T-helper 1 cell treated with Interleukin-12 subunit alpha and Interleukin-12 subunit beta and Interleukin-4 antibody, amounts not matched to agents 30 μg/mL and 1 μg/mL, for 36 hours (primary cell): Measurements from ENCODE around the gene RELCH.
"Not testable (repeated sequence)": the region's sequence is repeated elsewhere in the genome, so short reads cannot be mapped to it uniquely, and the experiment has no call there.

Experiments used
- H3K27ac Mint-ChIP-seq: one replicate; pipeline ENCODE4 v1.8.0; 2021; ENCODE audit warnings: mild to moderate bottlenecking, mixed read lengths
- H3K27me3 Mint-ChIP-seq: one replicate; pipeline ENCODE4 v1.8.0; 2021; ENCODE audit warnings: low read depth, mixed read lengths
- H3K36me3 Mint-ChIP-seq: one replicate; pipeline ENCODE4 v1.8.0; 2021; ENCODE audit warnings: low read depth, mixed read lengths
- H3K4me1 Mint-ChIP-seq: one replicate; pipeline ENCODE4 v1.8.0; 2021; ENCODE audit warnings: low read depth, mixed read lengths
- H3K4me3 Mint-ChIP-seq: one replicate; pipeline ENCODE4 v1.8.0; 2021; ENCODE audit warnings: mild to moderate bottlenecking, moderate library complexity, mixed read lengths
- H3K9me3 Mint-ChIP-seq: one replicate; pipeline ENCODE4 v1.8.0; 2021; ENCODE audit warnings: mixed read lengths

Gene RELCH

GRCh38 chr18:62186774-62187542 is at the start of gene RELCH, which contains the start of gene PIGN:
Gene RELCH, plus strand, starts transcription at chr18:62187255. Its CDS starts 251 bp downstream, at chr18:62187506.
Gene PIGN, minus strand, starts transcription at chr18:62187056. Its CDS starts 25,703 bp downstream, at chr18:62161353.
- Mint-ChIP-seq H3K9me3 (peaks cover 2% of the 10 kb centered on the region), H3K4me1 (peaks cover 48% of the 10 kb centered on the region), H3K27ac (peak within 1 kb of the TSS; percentile 94), H3K36me3 (peaks cover 24% of the 10 kb centered on the region), H3K27me3 (no peaks in the 10 kb centered on the region), H3K4me3 (peak within 1 kb of the TSS; percentile 97)

GRCh38 chr18:62138461-62139235 is 48.4 kb upstream of the RELCH start:
- H3K27ac Mint-ChIP-seq = no peak overlapping the region
- H3K27me3 Mint-ChIP-seq = no peaks in the 10 kb centered on the region
- H3K36me3 Mint-ChIP-seq = peaks cover 4% of the 10 kb centered on the region

GRCh38 chr18:62140259-62140658 is 46.8 kb upstream of the RELCH start:
- H3K36me3 Mint-ChIP-seq = peaks cover 6% of the 10 kb centered on the region
- no peaks in the 10 kb centered on the region for H3K4me1 Mint-ChIP-seq
- no peaks in the 10 kb centered on the region for H3K9me3 Mint-ChIP-seq
- no peak overlapping the region for H3K27ac Mint-ChIP-seq
- H3K27me3 Mint-ChIP-seq = no peaks in the 10 kb centered on the region
- H3K4me3 Mint-ChIP-seq = no peak overlapping the region

More at GRCh38 chr18:62138461-62139235, 48.4 kb upstream of the RELCH start:
- H3K4me3 Mint-ChIP-seq = no peak overlapping the region
- no peaks in the 10 kb centered on the region for H3K4me1 Mint-ChIP-seq
- no peaks in the 10 kb centered on the region for H3K9me3 Mint-ChIP-seq

- H3K27me3 Mint-ChIP-seq = no peaks in the 10 kb centered on the region
Observed at GRCh38 chr18:62144338-62144737, 42.7 kb upstream of the RELCH start.

GRCh38 chr18:62151068-62151771 is 35.8 kb upstream of the RELCH start:
- no peak overlapping the region for H3K27ac Mint-ChIP-seq
- peaks cover 5% of the 10 kb centered on the region for H3K36me3 Mint-ChIP-seq
- H3K4me1 Mint-ChIP-seq = no peaks in the 10 kb centered on the region
- no peak overlapping the region for H3K4me3 Mint-ChIP-seq
- no peaks in the 10 kb centered on the region for H3K9me3 Mint-ChIP-seq
- H3K27me3 Mint-ChIP-seq = no peaks in the 10 kb centered on the region

More at GRCh38 chr18:62144338-62144737, 42.7 kb upstream of the RELCH start:
- peaks cover 6% of the 10 kb centered on the region for H3K36me3 Mint-ChIP-seq
- no peaks in the 10 kb centered on the region for H3K4me1 Mint-ChIP-seq
- no peaks in the 10 kb centered on the region for H3K9me3 Mint-ChIP-seq
- H3K4me3 Mint-ChIP-seq = no peak overlapping the region
- H3K27ac Mint-ChIP-seq = no peak overlapping the region

GRCh38 chr18:62152844-62153243 is 34.2 kb upstream of the RELCH start:
- Mint-ChIP-seq H3K27ac (no peak overlapping the region), H3K4me3 (no peak overlapping the region), H3K36me3 (peaks cover 3% of the 10 kb centered on the region), H3K9me3 (no peaks in the 10 kb centered on the region), H3K27me3 (no peaks in the 10 kb centered on the region), H3K4me1 (no peaks in the 10 kb centered on the region)

GRCh38 chr18:62157843-62158242 is 29.2 kb upstream of the RELCH start:
- peaks cover 6% of the 10 kb centered on the region for H3K36me3 Mint-ChIP-seq
- H3K4me1 Mint-ChIP-seq = no peaks in the 10 kb centered on the region
- no peaks in the 10 kb centered on the region for H3K27me3 Mint-ChIP-seq
- H3K4me3 Mint-ChIP-seq = no peak overlapping the region
- no peak overlapping the region for H3K27ac Mint-ChIP-seq
- no peaks in the 10 kb centered on the region for H3K9me3 Mint-ChIP-seq

- no peaks in the 10 kb centered on the region for H3K27me3 Mint-ChIP-seq
- H3K4me3 Mint-ChIP-seq = no peak overlapping the region
- peaks cover 20% of the 10 kb centered on the region for H3K36me3 Mint-ChIP-seq
- no peak overlapping the region for H3K27ac Mint-ChIP-seq
- peaks cover 15% of the 10 kb centered on the region for H3K9me3 Mint-ChIP-seq
- peaks cover 11% of the 10 kb centered on the region for H3K4me1 Mint-ChIP-seq
Observed at GRCh38 chr18:62164310-62164709, 22.7 kb upstream of the RELCH start.

- Mint-ChIP-seq H3K9me3 (peaks cover 15% of the 10 kb centered on the region), H3K4me1 (peaks cover 11% of the 10 kb centered on the region), H3K27ac (no peak overlapping the region), H3K27me3 (no peaks in the 10 kb centered on the region), H3K36me3 (peaks cover 20% of the 10 kb centered on the region), H3K4me3 (no peak overlapping the region)
Observed at GRCh38 chr18:62164855-62165487, 22.1 kb upstream of the RELCH start.

GRCh38 chr18:62165583-62165982 is 21.5 kb upstream of the RELCH start:
- no peak overlapping the region for H3K27ac Mint-ChIP-seq
- H3K36me3 Mint-ChIP-seq = peaks cover 20% of the 10 kb centered on the region
- H3K4me1 Mint-ChIP-seq = peaks cover 11% of the 10 kb centered on the region
- peaks cover 15% of the 10 kb centered on the region for H3K9me3 Mint-ChIP-seq
- H3K4me3 Mint-ChIP-seq = no peak overlapping the region
- no peaks in the 10 kb centered on the region for H3K27me3 Mint-ChIP-seq

- not testable (repeated sequence) for H3K27me3 Mint-ChIP-seq, H3K4me3 Mint-ChIP-seq, H3K27ac Mint-ChIP-seq
- H3K9me3 Mint-ChIP-seq = peaks cover 15% of the 10 kb centered on the region
- H3K4me1 Mint-ChIP-seq = peaks cover 11% of the 10 kb centered on the region
- peaks cover 20% of the 10 kb centered on the region for H3K36me3 Mint-ChIP-seq
Observed at GRCh38 chr18:62166524-62166923, 20.5 kb upstream of the RELCH start.

GRCh38 chr18:62170857-62171256 is 16.2 kb upstream of the RELCH start:
- peaks cover under 1% of the 10 kb centered on the region for H3K4me1 Mint-ChIP-seq
- H3K9me3 Mint-ChIP-seq = peaks cover 7% of the 10 kb centered on the region
- no peak overlapping the region for H3K4me3 Mint-ChIP-seq
- peaks cover 4% of the 10 kb centered on the region for H3K36me3 Mint-ChIP-seq
- H3K27ac Mint-ChIP-seq = no peak overlapping the region
- no peaks in the 10 kb centered on the region for H3K27me3 Mint-ChIP-seq

- Mint-ChIP-seq H3K27ac (no peak overlapping the region), H3K4me3 (no peak overlapping the region), H3K9me3 (no peaks in the 10 kb centered on the region), H3K36me3 (peaks cover 2% of the 10 kb centered on the region), H3K4me1 (no peaks in the 10 kb centered on the region), H3K27me3 (no peaks in the 10 kb centered on the region)
Observed at GRCh38 chr18:62172298-62172697, 14.8 kb upstream of the RELCH start.

- Mint-ChIP-seq H3K4me1 (peaks cover 2% of the 10 kb centered on the region), H3K27me3 (no peaks in the 10 kb centered on the region), H3K4me3 (no peak overlapping the region), H3K9me3 (no peaks in the 10 kb centered on the region), H3K27ac (no peak overlapping the region), H3K36me3 (no peaks in the 10 kb centered on the region)
Observed at GRCh38 chr18:62175521-62175920, 11.5 kb upstream of the RELCH start.
